ENCODE results near the gene PHLDA2. TPM values are rescaled to one million over a fixed set of nuclear protein-coding genes. Genes with fewer than 3 reads are reported as not detected.

The PHLDA2 gene
- total and polyA plus RNA-seq, 2 donors (not counting 1 experiment from before 2014, with no cell fraction given) = 1.4 TPM; not detected in 1

GRCh38 chr11:2933375-2934020 lies 4.3 kb upstream of the PHLDA2 start:
- peaks cover 5% of the 10 kb centered on the region for H4K20me1 ChIP-seq (ENCODE audit: control insufficient read depth, insufficient read depth, low read length, poor library complexity, severe bottlenecking)
- peaks cover 20 to 21% of the 10 kb centered on the region in 2 donors for H3K4me1 ChIP-seq (ENCODE audit: control insufficient read depth in 2 of 2, insufficient read depth in 2 of 2, low read length in 2 of 2)
- peaks cover 0 to 20% (median 4%) of the 10 kb centered on the region in 3 donors for H3K9me3 ChIP-seq (ENCODE audit: control extremely low read depth in 1 of 3, control insufficient read depth in 2 of 3, insufficient read depth in 1 of 3, low read length in 2 of 3)
- ATAC-seq (ENCODE audit: low read depth) = peak; percentile 28
- no peak for TF ChIP-seq CTCF (IDR thresholded peaks at IDR 0.05)
- TF ChIP-seq EZH2 (IDR thresholded peaks at IDR 0.05; ENCODE audit: borderline replicate concordance, insufficient read depth, low read depth, low read length, poor library complexity, severe bottlenecking) = no peak
- H3K4me3 Mint-ChIP-seq = no peak overlapping the region
- no peak overlapping the region for H3K27ac ChIP-seq (ENCODE audit: low read length in 2 of 2)
- 36% methylated on average over 11 of the region's 12 CpGs for WGBS (ENCODE audit: insufficient coverage)
- H3K9ac ChIP-seq (ENCODE audit: low read length) = no peak overlapping the region
- no peaks in the 10 kb centered on the region for H3K79me2 ChIP-seq (ENCODE audit: control insufficient read depth, insufficient read depth, low read length)
- H3K4me2 ChIP-seq (replicated peaks; ENCODE audit: low read depth, low read length, poor library complexity, severe bottlenecking) = no peak overlapping the region
- peaks cover 0 to 40% (median 12%) of the 10 kb centered on the region in 4 experiments for H3K27me3 ChIP-seq (replicated peaks in 1 of 4; ENCODE audit: control extremely low read depth in 1 of 4, control insufficient read depth in 3 of 4, insufficient read depth in 4 of 4, low read length in 3 of 4)
- ChIA-PET CTCF (interaction anchor here (3.1 kb wide), 1 partner anchor 158 kb away, joined by 12 read pairs; no protein-coding TSS in a partner anchor), POLR2A (no interaction called here)
- peaks cover 8% of the 10 kb centered on the region for H3K9me3 Mint-ChIP-seq (ENCODE audit: insufficient read depth)
- H3K4me1 Mint-ChIP-seq = peaks cover 10% of the 10 kb centered on the region
- no peak overlapping the region for H2AFZ ChIP-seq (ENCODE audit: insufficient read depth, low read depth, low read length, poor library complexity, severe bottlenecking)
- H3K27me3 Mint-ChIP-seq = peaks cover 11% of the 10 kb centered on the region
- peak; percentile 42 for DNase-seq
- H3K4me3 ChIP-seq (ENCODE audit: control extremely low read depth in 1 of 5, extremely low read depth in 1 of 5, insufficient read depth in 1 of 5, low read depth in 2 of 5, low read length in 4 of 5) = no peak overlapping the region
- H3K27ac Mint-ChIP-seq = no peak overlapping the region
- intact Hi-C loops (cut with micrococcal nuclease) = no loop called here
- no peaks in the 10 kb centered on the region for H3K36me3 ChIP-seq (replicated peaks in 1 of 2; ENCODE audit: control extremely low read depth in 1 of 2, control insufficient read depth in 1 of 2, extremely low read depth in 1 of 2, insufficient read depth in 2 of 2, low read length in 1 of 2)

- TF ChIP-seq EZH2 (IDR thresholded peaks at IDR 0.05; ENCODE audit: borderline replicate concordance, insufficient read depth, low read depth, low read length, poor library complexity, severe bottlenecking) (no peak), CTCF (IDR thresholded peaks at IDR 0.05) (no peak)
- Histone ChIP-seq H3K9ac (ENCODE audit: low read length) (no peak overlapping the region), H3K27ac (ENCODE audit: low read length in 2 of 2) (no peak overlapping the region), H3K27me3 (replicated peaks in 1 of 4; ENCODE audit: control extremely low read depth in 1 of 4, control insufficient read depth in 3 of 4, insufficient read depth in 4 of 4, low read length in 3 of 4) (peaks cover 0 to 46% (median 15%) of the 10 kb centered on the region in 4 experiments), H4K20me1 (ENCODE audit: control insufficient read depth, insufficient read depth, low read length, poor library complexity, severe bottlenecking) (peaks cover 5% of the 10 kb centered on the region), H3K4me1 (ENCODE audit: control insufficient read depth in 2 of 2, insufficient read depth in 2 of 2, low read length in 2 of 2) (peaks cover 27 to 28% of the 10 kb centered on the region in 2 donors), H3K79me2 (ENCODE audit: control insufficient read depth, insufficient read depth, low read length) (no peaks in the 10 kb centered on the region), H3K4me3 (ENCODE audit: control extremely low read depth in 1 of 5, extremely low read depth in 1 of 5, insufficient read depth in 1 of 5, low read depth in 2 of 5, low read length in 4 of 5) (no peak overlapping the region), H3K9me3 (ENCODE audit: control extremely low read depth in 1 of 3, control insufficient read depth in 2 of 3, insufficient read depth in 1 of 3, low read length in 2 of 3) (peaks cover 0 to 20% (median 4%) of the 10 kb centered on the region in 3 donors), H2AFZ (ENCODE audit: insufficient read depth, low read depth, low read length, poor library complexity, severe bottlenecking) (no peak overlapping the region), H3K36me3 (replicated peaks in 1 of 2; ENCODE audit: control extremely low read depth in 1 of 2, control insufficient read depth in 1 of 2, extremely low read depth in 1 of 2, insufficient read depth in 2 of 2, low read length in 1 of 2) (no peaks in the 10 kb centered on the region), H3K4me2 (replicated peaks; ENCODE audit: low read depth, low read length, poor library complexity, severe bottlenecking) (no peak overlapping the region)
- H3K27ac Mint-ChIP-seq = no peak overlapping the region
- DNase-seq (no peak), ATAC-seq (ENCODE audit: low read depth) (no peak)
- intact Hi-C loops (cut with micrococcal nuclease) = no loop called here
- WGBS (ENCODE audit: insufficient coverage) = 64% methylated on average over 12 of the region's 15 CpGs
- ChIA-PET CTCF (interaction anchor here (1.6 to 3.1 kb wide), 2 partner anchors 158 to 400 kb away, joined by 5 to 12 read pairs; no protein-coding TSS in a partner anchor), POLR2A (no interaction called here)
- H3K27me3 Mint-ChIP-seq = peaks cover 16% of the 10 kb centered on the region
- H3K4me1 Mint-ChIP-seq = peaks cover 16% of the 10 kb centered on the region
- H3K9me3 Mint-ChIP-seq (ENCODE audit: insufficient read depth) = peaks cover 5% of the 10 kb centered on the region
- no peak overlapping the region for H3K4me3 Mint-ChIP-seq
Measured at GRCh38 chr11:2932850-2933251, 3.6 kb upstream of the PHLDA2 start.

All from B cell (primary cell).